Neural progenitor cell (in vitro differentiated cells): ENCODE data around the gene MAD1L1.

Source experiments
- CTCF ChIP-seq: fragments of 200-600 bp; sonication (generic); IDR thresholded peaks from 2 replicates; pipeline ENCODE4 v1.5.1; 2017; ENCODE audit warnings: antibody characterized with exemption, mild to moderate bottlenecking
- EZH2 ChIP-seq: fragments of 200-600 bp; sonication (generic); IDR thresholded peaks from 2 replicates; pipeline ENCODE4 v1.6.1; 2017; ENCODE audit warnings: antibody characterized with exemption, mild to moderate bottlenecking, moderate library complexity
- EZH2phosphoT487 ChIP-seq: fragments of 200-600 bp; sonication (generic); IDR thresholded peaks from 2 replicates; pipeline ENCODE4 v1.6.1; 2017; ENCODE audit warnings: antibody characterized with exemption

- TF ChIP-seq EZH2 (no peak), CTCF (no peak), EZH2phosphoT487 (no peak)
These were observed 348.0 kb downstream of the MAD1L1 start for GRCh38 chr7:1884583-1885350.
